Muscle of back (tissue), 13 donors: ENCODE results near the gene CDC23. TPM values are rescaled to one million over a fixed set of nuclear protein-coding genes. Genes with fewer than 3 reads are reported as not detected.
A peak's percentile ranks its signal among the peaks of the same experiment; 100 is the strongest.
"Not testable (repeated sequence)": the region's sequence is repeated elsewhere in the genome, so short reads cannot be mapped to it uniquely, and the experiment has no call there.

ENCODE experiments used
- DNase-seq, 3 donors: peaks; one replicate each; pipeline versions ENCODE4 v3.0.0 to v3.0.0-alpha.2; 2013
- long read RNA-seq, 9 donors: transcript quantifications; one replicate each; lab custom pipeline, GENCODE V29; 2026
- polyA plus RNA-seq, 10 donors: library from polyadenylated mRNA; unstranded; fragments of 120-200 nt; gene quantifications; one replicate each; pipeline ENCODE4 v1.2.1, GENCODE V29; 2013; ENCODE audit not compliant: insufficient read length in 10 of 10

Gene CDC23, protein sequence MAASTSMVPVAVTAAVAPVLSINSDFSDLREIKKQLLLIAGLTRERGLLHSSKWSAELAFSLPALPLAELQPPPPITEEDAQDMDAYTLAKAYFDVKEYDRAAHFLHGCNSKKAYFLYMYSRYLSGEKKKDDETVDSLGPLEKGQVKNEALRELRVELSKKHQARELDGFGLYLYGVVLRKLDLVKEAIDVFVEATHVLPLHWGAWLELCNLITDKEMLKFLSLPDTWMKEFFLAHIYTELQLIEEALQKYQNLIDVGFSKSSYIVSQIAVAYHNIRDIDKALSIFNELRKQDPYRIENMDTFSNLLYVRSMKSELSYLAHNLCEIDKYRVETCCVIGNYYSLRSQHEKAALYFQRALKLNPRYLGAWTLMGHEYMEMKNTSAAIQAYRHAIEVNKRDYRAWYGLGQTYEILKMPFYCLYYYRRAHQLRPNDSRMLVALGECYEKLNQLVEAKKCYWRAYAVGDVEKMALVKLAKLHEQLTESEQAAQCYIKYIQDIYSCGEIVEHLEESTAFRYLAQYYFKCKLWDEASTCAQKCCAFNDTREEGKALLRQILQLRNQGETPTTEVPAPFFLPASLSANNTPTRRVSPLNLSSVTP
- 10 to 100 TPM; 28.0 to 42.3 (median 36.8) TPM for polyA plus RNA-seq
- long read RNA-seq, donor 1, transcript CDC23-202 (16 exons, 3,155 nt) = major isoform, 6 of 8 reads
- long read RNA-seq, donor 1, partial matches to known transcripts = 0 of 8 reads
- long read RNA-seq, donor 1, other reads (novel, unspliced or antisense) = 0 of 8 reads
- long read RNA-seq, donor 2, transcript CDC23-202 (16 exons, 3,155 nt) = major isoform, 5 of 39 reads
- long read RNA-seq, donor 2, partial matches to known transcripts = 31 of 39 reads
- long read RNA-seq, donor 2, other reads (novel, unspliced or antisense) = 0 of 39 reads
- long read RNA-seq, donor 3 = 0 reads
- long read RNA-seq, donor 4, partial matches to known transcripts = 0 of 8 reads
- long read RNA-seq, donor 4, other reads (novel, unspliced or antisense) = 0 of 8 reads
- long read RNA-seq, donor 5, transcript CDC23-202 (16 exons, 3,155 nt) = major isoform, 8 of 13 reads
- long read RNA-seq, donor 5, partial matches to known transcripts = 0 of 13 reads
- long read RNA-seq, donor 5, other reads (novel, unspliced or antisense) = 0 of 13 reads
- long read RNA-seq, donor 6, transcript CDC23-202 (16 exons, 3,155 nt) = major isoform, 9 of 14 reads
- long read RNA-seq, donor 6, transcript CDC23-201 (3 exons, 1,079 nt) = minor isoform, 5 of 14 reads
- long read RNA-seq, donor 6, partial matches to known transcripts = 0 of 14 reads
- long read RNA-seq, donor 6, other reads (novel, unspliced or antisense) = 0 of 14 reads
- long read RNA-seq, donor 7, transcript CDC23-202 (16 exons, 3,155 nt) = major isoform, 9 of 12 reads
- long read RNA-seq, donor 7, partial matches to known transcripts = 0 of 12 reads
- long read RNA-seq, donor 7, other reads (novel, unspliced or antisense) = 0 of 12 reads
- long read RNA-seq, donor 8, partial matches to known transcripts = 5 of 12 reads
- long read RNA-seq, donor 8, other reads (novel, unspliced or antisense) = 0 of 12 reads
- long read RNA-seq, donor 9, partial matches to known transcripts = 0 of 2 reads
- long read RNA-seq, donor 9, other reads (novel, unspliced or antisense) = 0 of 2 reads

DNA sequence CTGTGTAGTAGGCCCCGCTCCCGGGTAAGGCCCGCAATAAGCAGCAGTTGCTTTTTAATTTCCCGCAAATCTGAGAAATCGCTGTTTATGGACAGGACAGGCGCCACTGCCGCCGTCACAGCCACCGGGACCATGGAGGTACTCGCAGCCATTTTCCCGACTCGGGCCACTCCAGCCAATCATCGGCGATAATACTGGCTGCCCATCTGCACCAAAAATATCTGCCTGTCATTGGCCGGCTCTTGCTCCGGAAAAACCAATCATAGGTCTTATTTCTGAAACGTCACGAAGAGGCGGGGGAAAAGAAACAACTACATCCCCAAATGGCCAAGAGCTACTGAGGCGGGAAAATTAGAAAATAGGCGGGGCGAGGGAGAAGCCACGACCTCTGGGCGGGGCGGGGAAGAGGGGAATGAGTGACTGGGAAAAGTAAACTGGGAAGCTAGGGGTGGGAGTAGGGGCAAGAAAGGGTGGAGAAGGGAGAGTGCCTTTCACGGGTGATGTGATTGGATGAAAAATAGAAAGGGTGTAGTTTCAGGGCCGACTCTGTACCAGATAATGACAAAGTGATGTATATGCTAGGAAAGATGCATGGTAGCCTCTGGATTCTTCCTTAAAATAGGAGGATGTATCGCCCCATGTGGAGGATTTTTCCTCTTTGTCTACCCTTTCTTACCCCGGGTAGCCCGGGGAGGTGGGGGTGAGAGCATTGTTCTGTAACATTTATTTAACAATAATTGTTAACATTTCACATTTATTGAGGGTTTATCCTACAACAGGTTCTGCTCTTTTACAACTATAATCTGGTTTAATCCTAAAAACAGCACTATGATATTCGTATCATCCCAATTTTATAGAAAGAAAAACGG, at the start of gene CDC23:
TSS of gene CDC23 (minus strand) at position 163 of the 869 bp plus-strand sequence. CDS start at position 152, 11 bp downstream.
- DNase-seq = peak; percentile 98 to 99 (median 99)

DNA sequence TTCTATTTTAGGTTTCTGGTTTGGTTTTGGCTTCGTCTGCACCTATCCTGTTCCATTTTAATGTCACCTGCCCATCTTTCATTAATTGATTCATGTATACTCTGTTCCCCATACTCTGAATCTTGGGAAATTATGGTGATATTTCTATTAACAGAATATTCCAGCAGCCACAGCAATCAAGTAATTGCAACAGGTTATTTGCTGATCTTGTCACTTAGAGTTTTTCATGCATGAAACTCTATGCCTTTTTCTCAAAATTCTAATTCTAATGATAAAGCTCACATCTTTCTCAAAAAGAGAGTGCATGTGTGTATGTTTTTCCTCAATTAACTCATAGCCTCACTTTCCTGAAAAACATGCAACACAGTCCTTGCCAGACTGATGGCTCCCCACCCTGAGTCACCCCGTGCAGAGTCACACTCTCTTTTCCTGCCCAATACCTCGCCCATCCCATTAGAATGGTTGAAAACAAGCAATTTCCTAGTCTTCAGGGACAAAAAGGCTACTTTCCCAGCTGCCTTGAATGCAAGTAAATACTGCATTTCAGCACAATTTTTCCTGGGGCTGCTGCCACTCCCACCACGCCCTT, 45.7 kb upstream of the CDC23 start:
- no peak for DNase-seq

DNA sequence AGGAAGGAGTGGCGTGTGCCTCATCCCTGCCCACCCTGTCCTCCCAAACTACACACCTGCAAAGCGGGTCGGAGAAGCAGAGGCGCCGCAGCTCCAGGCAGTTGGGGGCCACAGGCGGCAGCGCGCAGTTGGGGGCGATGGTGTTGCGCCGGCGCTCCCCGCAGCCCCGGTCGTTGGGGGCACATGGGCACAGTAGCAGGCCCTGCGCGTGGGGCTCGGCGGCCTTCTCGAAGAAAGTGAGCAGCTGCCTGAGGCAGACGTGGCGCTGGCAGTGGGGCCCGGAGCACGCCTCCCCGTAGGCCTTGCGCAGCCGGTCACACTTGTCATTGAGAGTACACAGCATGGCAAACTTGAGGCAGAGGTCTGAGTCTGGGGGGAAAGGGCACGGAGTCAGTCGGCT, 44.5 kb upstream of the CDC23 start:
- no peak for DNase-seq

DNA sequence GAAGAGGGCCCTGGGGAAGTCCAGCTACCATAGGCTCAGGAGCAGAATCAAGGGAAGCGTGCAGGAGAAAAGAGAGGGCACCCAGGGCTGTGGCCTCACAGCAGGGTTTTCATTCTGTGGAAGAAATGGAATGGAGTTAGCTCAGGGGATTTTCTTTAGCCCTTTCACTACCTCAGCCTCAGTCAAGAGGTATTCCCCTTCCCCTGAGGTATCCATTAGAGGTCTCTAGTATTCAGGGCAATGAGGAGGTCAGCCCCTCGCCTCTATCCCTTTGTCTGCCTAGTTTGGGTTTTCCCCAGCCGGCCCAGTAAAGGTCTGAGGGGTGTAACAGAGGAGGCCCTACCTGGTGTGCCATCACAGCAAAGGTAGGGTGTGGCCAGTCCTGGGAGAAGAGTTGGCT, 39.8 kb upstream of the CDC23 start:
- DNase-seq = no peak

DNA sequence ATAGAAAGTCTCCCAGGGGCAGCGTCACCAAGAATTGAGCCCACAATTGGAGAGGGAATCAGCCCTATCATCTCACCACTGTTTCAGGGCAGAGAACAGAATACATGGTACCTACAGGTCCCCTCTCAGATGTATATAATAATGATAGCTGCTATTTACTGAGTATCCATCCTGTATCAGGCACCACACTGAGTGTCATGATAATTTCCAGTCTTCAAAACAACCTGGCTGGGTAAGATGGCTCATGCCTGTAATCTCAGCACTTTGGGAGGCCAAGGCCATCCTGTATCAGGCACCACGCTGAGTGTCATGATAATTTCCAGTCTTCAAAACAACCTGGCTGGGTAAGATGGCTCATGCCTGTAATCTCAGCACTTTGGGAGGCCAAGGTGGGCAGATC, 34.7 kb upstream of the CDC23 start:
- DNase-seq = not testable (repeated sequence)

DNA sequence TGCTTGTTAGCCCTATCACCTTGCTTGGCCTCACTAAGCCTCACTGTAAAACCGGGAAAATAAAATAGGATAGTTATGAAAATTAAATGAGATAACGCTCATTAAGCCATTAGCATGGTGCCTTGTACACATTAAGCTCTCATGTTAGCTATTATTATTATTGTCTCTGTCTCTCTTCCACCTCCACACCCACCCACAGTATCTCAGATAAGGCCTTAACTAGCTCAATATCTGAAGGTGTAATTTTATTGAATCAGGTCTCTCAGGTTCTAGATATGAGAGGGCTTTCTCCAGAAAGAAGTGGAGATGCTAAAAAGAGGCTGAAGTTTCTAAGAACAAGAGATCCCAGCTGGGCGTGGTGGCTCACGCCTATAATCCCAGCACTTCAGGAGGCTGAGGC, 33.7 kb upstream of the CDC23 start:
- DNase-seq = no peak

DNA sequence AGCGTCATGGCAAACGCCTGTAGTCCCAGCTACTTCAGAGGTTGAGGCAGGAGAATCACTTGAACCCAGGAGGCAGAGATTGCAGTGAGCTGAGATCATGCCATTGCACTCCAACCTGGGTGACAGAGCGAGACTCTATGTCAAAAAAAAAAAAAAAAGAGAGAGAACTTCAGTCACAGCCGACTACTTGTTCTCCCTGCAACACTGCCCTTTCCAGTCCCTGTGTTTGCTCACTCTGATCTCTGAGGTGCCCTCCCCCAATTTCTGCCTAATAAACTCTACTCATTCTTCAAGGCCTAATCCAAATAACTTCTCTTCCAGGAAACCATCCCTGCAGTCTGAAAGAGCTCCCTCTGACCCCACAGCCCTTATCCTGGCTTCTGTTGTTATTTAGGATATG, 33.2 kb upstream of the CDC23 start:
- DNase-seq = no peak

DNA sequence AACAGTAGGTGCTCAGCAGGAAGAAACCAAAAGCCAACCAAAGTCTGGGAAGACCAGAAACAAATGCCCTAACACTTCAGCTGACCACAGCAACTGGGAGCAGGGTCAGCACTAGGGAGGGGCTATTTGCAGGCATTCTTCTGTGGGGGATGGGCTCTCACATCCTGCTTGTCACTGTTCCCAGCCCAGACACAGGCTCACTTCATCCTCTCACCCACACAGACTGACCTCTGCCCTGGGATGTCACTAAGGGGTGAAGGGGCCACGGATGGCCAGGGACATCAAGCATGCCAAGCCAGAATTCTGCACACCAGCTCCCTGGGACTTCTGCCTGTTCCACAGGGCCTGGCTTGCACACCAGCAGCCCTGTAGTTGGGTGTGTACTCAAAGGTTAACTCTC, 32.6 kb upstream of the CDC23 start:
- no peak for DNase-seq

DNA sequence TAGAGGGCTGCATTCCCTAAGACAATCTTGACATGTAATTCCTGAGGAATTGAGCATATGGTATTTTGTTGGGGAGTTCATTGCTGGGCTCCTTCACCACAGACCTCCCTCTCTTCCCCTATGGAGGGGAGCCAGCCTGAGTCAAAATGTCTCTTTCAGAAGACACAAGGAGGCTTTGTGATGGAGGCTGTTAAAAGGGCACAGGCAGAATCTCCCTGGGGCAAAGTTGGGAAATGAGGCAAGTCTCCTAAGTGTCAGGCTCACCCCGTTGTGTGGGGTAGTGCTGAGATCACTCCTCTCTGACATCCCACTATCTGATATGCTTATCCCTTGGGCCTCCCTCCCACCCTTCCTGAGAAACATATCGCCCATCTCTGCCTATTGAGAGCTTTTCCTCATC, 30.7 kb upstream of the CDC23 start:
- peak in 1 of 3 donors; percentile 6 for DNase-seq

DNA sequence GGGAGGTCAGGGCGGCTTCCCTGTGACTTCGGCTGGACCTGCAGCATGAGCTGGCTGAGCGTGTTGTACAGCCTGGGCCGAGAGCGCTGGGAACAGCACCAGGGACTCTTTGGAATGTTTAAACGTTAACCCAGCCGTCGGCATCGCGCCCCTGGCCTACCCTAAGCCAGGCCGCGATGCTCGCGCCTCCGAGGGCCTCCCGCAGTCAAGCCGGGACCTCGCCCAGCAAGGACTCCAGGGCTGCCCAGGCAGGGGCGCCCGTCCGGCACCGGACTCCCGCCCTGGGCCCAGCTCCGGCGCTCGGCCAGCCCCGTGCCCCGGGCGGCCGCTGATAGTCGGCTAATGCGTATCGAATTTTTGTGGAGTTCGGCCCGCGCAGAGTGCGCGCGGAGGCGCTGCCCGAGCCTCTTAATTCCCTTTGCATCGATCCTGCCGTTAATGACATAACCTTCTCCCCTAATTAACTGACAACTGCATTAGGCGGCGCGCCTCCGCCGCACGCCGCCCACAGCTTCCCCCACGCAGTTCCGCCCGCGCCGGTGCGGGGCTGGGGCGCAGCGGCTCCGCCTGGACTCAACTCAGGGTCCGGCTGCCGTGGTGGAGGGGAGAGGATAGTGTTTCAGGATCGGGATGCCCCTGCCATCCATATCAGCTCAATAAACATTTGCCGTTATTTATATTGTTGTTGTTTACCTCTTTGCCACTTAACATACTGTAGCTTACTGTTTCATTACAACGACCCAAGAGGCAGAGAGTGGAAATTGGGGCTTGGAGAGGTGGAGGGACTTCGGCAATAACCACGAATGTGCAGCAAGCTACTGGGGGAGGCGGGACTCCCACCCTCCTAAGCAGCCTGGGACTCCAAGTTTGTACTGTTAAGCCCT, 28.8 kb upstream of the CDC23 start:
- peak in 2 of 3 donors; percentile 32 to 71 for DNase-seq

DNA sequence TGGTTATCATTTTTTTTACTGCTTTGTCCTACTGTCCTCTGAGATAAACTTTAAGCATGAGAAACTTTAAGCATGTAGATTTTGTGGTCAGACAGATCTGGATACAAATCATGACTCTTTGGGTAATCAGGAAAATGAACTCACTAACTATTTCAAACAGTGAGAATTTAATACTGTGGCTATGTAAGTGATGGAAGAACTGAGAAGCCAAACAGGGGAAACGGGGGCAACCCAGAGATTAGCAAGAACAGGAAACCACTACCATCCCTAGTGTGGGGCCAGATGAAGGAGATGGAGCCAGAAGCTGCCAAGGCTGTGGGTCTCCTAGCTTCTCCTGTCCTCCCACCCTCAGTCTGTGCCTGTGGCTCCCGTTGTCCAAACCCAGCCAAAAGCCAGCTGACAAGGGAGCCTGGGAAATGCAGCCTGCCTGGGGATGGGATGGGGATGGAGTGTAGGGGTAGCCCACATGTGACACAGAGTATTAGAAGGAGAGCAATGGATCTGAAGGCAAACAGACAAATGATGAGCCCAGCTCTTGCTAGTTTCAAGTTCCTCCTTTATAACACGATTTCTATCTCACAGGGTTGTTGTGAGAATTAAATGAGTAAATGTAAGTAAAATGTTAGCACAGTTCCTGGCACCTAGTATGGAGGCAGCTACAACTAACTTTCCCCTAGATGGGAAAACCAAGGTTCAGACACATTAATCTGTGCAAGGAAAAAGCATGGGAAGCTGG, 27.7 kb upstream of the CDC23 start:
- DNase-seq = no peak

DNA sequence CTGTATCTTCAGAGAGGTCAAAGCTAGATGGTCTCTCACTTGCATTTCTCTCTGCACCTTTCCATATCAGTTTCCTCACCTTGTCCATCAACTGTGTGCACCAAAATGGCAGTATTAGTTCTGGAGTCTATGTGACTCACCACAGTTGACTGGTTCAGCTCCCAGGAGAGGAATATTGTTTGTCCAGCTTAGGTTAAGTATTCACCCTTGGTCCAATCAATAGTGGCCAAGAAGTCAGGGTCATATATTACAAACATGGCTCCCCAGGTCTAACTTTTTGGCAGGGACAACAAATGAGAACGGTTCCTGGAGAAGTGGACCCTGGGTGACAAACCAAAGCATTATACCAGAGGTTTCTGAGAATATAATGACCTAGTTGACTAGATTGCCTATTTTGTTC, 24.9 kb upstream of the CDC23 start:
- no peak for DNase-seq

DNA sequence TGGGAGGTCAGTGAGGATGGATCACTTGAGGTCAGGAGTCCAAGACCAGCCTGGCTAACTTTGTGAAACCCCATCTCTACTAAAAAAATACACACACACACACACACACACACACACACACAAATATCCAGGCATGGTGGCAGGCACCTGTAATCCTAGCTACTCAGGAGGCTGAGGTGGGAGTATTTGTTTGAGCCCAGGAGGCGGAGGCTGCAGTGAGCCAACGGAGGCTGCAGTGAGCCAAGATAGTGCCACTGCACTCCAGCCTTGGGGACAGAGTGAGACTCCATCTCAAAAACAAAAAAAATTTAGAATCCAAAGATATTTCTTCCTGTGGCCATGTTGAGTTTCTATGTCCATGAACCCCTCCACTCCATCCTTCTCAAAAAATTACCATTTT, 21.5 kb upstream of the CDC23 start:
- no peak for DNase-seq

DNA sequence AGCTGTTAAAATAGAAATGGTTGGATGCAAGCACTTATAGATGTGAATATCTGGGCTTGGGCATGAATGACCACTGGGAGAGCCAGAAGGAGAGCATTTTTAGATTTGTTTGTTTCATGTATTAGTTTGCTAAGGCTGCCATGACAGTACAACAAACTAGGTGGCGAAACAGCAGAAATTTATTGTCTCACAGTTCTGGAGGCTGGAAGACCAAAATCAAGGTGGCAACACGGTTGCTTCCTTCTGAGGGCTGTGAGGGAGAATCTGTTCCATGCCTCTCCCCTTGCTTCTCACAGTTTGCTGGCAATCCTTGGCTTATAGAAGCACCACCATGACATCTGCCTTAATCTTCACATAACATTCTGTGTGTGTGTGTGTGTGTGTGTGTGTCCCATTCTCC, 20.2 kb upstream of the CDC23 start:
- DNase-seq = no peak

DNA sequence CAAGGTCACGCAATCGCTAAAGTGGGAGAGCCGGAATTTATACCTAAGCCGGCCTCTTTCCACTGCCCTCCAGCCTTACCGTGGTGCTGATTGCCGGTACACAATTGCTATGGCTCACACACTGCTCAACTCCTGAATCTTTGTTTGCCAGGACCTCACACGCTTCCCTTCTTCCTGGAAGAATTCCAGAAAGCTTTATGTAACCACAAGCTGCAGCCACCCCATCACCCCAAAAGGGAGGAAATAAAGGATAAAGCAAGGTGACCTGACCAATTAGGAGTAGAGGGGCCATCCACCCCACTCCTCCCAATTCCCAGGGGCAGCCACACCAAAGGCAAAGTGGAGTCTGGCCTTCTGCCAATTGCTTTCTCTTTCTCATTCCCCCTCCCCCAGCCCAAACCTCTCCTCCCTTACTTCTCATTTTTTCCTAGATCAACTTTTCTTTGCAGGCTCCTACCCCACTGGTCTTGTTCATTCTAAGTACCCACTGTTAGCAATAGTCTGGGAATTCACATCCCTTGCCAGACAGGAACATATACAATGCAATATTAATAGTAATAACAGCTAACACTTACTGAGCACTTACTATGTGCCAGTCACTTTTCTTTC, 18.0 kb upstream of the CDC23 start:
- DNase-seq = peak in 1 of 3 donors; percentile 15

DNA sequence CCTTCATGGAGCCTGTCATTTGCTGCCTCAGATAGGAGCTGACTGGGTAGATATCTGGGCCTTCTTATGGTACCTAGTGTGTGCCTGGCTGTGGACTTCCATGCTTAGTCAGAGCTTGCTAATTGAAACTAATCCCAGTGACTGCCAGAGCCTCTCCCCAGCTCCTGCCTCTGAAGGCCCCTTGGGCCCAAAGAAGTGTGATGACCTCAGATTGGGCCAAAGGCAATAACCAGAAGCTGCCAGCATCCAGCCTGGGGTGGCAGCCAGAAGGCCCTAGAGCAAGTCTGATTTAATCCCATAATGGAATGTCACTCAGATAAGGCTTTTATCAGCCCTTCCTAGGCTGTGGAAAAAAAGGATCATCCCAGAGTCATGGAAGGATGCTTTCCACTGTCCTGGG, 17.1 kb upstream of the CDC23 start:
- DNase-seq = no peak

DNA sequence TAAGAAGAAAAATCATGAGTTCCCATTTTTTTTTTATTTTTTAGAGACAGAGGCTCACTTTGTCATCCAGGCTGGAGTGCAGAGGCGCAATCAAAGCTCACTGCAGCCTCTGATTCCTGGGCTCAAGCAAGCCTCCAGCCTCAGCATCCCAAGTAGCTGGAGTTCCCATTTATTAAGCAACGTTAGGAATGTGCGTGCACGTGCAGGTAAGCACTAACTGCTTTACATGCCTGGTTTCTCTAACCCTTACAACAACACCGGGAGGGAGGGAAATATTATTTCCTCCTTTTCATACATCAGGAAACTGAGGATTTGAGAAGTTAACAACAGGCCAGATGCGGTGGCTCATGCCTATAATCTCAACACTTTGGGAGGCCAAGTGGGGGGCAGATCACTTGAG, 16.3 kb upstream of the CDC23 start:
- no peak for DNase-seq

DNA sequence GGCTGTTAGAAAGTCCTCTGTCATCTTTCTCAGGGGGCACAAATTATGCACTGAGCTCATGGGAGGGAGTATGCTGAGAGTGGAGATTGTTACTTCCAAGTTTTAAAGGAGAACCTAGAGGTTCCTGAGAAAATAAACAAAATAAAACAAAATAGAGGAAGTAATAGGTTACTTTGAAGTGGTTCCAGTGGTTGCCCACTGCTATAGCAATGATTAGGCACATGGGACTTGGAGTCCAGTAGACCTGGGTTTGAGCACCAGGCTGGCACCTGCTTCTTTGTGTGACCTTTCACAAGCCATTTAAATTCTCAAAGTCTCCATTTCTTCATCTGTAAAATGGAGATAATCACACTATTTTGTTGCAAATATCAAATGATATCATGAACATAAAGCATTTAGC, 13.8 kb upstream of the CDC23 start:
- no peak for DNase-seq
